K562 treated with DMSO at 1 percent for 48 hours (cell line): ENCODE measurements around the gene ZNF837. TPM values are rescaled to one million over a fixed set of nuclear protein-coding genes. Genes with fewer than 3 reads are reported as not detected.

Experiments
- total RNA-seq: library from RNA; unstranded; fragments of 300-600 nt; gene quantifications from 2 replicates; pipeline ENCODE4 v1.2.3, GENCODE V29; 2022; ENCODE audit warnings: low replicate concordance; ENCODE audit errors: extremely low read depth

ZNF837 gene
- total RNA-seq = not detected in 2 replicates

DNA sequence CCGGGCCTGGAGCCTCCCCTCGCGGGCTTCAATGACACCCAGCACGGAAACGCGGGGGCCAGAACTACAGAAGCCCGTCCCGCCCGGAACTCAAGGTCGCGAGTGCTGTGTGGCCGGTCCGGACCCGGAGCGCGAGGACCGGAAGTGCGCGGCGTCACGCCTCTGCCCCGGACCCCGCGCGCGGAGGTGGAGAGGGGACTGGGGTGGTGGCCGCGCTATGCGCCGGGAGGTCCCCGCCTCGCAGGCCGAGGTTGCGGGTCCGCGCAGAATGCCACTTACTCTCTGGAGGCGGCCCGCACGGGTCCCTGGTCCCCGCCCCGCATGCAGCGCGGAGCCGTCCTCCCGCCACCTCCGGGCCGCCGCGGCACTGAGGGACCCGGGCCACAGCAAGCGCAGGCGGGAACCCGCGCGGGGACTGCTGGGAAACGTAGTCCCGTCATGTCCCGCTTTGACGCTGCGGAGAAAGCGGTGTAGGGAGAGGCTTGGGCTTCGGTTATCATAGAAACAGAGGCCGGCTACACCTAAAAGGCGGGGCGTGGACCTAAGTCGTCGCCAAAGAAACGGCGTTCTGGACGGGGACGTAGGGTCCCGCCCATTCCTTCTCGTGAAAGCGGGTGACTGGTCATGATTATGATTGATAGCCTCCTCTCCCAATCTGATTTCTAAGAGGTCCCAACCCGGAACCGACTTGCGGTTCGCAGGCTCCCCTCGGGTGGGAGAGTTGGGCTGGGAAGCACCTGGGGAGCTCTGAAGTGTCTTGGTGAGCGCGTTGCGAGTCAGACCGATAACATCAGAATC is at the start of gene ZNF837:
ZNF837 (minus strand) TSS at position 369 of the 798 bp plus-strand sequence. CDS start 11,698 bp downstream, outside the sequence.

DNA sequence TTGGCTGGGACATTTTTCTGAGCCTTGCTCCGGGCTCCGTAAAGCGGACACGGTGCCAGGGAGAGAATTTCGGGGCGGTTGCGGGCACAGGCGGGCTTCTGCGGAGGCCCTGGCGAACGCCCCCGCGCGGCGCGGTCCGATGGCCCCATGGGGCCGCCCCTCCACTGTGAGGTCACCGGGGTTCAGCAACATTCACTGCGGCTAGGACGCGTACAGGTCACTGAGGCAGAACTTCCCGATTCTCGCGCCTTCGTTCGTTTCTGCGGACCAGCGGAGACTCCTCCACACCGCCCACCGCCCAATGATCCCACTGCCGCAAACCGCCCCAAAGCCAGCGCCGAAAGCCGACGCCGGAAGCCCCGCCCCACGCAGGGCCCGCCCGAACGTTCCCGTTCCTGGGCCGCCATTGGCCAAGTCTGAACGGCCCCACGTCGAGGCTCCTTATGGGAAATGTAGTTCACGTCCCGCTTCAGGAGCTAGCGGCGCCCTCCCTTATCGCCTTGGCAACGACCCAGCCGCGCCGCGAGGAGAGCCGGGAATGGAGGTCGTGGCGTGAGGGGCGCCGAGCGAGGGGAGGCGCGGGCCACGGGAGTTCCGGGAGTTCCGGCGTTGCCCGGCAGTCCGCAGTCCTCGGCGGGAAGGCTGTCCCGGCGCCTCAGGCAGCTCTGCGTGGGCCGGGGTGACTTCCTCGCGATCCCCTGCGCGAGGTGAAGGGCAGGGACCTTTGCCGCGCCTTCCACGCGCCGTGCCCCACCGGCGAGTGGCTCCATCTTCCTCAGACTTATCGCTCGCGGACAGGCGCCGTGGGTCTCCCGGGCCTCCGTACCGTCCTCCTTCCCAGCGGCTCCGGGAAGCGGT is 27.6 kb upstream of the ZNF837 start, which contains the start of gene ZNF584:
ZNF584 (plus strand) TSS at position 498 of the 858 bp plus-strand sequence. CDS start 499 bp downstream, outside the sequence.

DNA sequence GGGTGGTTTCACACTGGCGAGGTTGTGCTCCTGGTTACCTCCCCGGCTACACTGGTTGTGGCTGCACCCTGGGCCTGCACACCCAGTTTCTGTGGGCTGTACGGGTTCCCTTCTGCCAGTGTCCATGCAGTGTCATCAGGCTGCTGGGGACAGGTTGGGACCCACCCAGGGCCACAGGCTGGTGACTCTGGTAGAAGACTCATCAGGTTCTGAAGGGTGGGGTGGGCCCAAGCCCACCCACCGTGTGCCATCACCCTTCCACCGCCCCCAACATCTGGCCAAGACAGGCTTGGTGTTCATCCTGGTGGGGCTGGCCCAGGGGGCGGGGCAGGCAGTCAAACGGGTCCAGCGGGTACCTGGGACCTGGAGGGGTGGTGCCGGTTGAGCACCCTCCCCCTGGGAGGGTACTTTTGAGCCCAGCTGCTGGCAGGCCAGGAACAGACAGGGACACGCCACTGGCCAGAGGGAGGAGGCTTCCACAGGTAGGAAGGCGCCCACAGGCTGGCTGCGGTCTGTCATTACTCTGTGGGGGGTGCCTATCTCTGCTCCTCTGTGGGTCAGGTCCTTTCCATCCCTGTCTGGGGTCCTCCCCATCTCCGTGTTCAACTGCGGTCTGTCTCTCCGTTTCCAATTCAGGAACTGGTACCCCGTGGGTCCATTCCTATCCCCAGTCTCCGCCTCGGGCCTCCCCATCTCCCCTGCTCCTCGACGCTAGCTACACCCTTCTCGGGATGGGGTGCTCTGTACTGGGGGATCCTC is 14.6 kb upstream of the ZNF837 start, which contains the start of gene RNF225:
RNF225 (plus strand) TSS at position 437 of the 759 bp plus-strand sequence. CDS start 434 bp downstream, outside the sequence.

DNA sequence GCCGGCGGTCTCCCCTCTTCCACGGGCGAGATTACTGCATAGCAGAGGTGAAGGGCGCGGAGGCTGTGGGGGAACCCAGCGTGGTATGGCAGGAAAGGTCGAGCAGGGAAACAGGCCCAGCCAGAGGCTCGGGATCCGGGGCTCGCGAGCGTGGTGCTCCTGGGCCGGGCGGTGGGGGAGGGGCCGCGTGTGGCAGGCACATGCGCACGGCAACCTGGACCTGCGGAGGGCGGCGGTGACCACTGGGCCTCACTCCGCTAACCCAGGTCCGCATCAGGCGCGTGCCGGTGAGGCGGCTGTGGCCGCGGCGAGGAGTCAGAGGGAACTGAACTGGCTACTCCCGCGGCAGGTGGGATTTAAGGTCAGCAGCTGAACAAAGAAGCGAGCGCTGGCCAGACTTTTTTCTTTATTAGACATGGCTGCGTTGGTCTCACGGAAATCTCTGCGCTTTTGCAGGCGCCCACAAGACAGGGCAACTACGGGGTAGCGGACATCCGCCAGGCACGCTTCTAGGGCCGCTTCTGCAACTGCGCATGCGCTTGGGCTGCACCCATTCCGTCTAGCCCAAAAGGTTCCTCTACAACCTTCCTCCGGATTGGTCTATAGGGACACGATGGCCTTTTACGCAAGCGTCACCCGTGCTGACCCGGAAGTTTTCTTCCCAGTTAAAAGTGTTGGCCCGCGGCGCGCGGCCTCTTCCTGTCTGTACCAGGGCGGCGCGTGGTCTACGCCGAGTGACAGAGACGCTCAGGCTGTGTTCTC is 5.9 kb upstream of the ZNF837 start, which contains the start of gene RPS5:
RPS5 (plus strand) TSS at position 694 of the 762 bp plus-strand sequence. CDS start 869 bp downstream, outside the sequence.

DNA sequence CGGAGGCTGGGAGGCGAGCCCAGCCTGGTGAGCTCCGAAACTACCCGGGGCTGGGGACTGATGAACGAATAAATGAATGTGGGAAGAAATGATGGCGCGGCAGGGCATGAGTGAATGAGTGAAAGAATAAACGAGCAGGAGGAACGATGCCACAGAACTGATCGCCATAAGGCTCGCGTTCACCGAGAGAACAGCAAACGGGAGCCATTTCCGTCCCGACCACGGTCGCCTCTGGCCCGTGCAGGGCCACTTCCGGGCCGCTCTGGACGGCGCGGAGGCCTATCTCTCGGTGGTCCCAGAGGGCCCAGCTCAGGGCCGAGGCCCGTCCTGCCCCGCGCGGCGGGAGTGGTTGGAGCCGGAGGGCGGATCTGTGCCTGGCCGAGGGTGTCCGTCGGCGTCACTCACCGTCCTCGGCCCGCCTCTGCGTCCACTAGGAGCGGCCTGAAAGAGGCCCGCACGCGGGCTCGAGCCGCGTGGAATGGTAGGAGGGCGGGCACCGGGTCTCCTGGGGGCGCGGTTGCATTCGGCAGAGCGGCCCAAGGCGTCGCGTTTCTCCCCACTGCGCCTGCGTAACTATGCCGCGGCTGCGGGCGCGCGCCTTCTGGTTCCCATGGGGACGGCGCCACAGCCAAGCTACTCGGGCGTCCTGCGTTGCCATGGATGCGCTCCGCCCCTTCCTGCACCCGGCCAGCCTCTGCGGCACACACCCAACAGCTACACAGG is 18.4 kb downstream of the ZNF837 start, which contains the start of gene ZNF497:
ZNF497 (minus strand) TSS at position 480 of the 723 bp plus-strand sequence. CDS start 5,116 bp downstream, outside the sequence.

DNA sequence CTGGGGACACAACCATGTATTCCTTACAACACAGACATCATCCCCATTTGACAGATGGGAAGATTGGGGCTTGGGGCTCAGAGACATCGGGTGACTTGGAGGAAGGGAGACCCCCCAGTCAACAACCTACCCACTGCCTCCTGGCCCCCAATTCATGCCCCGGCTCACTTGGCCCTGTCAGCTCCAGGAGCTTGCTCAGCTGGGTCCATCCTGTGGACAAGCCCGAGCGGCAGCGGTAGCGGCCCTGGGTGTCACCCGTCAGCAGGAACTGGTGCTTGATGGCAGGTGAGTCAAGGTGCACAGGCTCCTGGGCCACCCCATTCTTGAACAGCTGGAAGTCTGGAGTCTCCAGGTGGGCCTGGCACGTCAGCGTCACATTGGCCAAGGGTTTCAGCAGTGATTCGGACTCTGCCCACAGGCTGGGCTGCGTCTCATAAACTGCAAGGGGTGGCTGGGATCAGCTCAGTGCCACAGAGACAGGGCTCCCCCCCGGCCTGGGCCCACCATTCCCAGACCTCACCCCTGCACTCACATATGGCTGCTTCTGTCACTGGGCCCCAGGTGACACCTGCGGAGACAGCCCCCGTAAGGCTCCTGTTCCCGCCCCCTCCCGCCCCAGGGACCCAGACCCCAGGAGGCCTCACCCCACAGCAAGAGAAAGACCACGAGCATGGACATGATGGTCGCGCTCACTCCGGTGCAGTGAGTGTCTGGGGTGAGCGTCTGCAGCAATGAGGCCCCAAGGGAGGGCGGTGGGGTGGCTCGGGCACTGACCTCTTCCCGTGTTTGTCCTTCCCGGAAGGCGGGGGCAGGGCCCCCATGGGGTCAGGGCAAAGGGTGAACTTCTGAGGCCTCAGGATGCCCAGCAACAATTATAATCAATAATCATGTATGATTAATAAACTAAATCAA is 27.8 kb downstream of the ZNF837 start, which contains the start of gene A1BG:
A1BG (minus strand) TSS at position 733 of the 912 bp plus-strand sequence; CDS start at position 678, 55 bp downstream.

DNA sequence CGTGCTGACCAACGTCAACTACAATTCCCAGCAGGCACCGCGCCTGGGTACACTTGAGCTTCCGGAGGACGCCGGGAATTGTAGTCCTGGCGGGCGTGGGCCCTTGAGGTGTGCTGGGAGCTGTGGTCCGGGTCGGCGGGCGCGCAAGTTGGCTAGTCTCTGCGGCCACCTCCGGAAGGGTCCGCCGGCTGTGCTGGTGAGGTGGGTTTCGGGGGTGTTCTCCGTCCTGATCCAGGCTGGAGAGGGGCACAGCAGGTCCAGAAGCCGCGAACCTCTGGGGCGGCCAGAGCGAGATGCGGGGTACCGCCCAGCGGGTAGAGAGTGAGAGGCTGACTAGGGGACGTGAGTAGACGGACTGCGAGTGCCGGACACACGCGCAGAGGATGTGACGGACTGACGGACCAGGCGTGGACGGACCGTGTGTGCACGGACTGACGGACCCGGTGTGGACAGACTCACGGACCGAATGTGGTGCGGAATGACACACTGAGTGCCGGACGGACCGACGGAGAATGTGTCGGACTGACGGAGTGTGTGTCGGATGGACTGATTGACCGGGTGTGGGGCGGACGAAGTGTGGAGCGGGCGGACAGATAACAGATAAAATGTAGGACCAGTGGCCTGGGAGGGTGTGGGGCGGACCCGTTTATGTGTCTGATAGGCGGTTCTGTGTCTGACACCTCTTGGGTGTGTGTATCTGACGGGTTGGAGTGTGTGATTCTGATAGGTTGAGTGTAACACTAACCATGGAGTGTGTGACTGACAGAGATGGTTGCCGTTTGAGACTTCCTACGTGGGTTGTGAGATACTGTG is 53.7 kb downstream of the ZNF837 start, which contains the start of gene ZSCAN22:
ZSCAN22 (plus strand) TSS at position 81 of the 813 bp plus-strand sequence. CDS start 7,809 bp downstream, outside the sequence.

Other genes starting within 250 kb of the ZNF837 start
- gene ZNF329, start 230.2 kb downstream of the ZNF837 start, total RNA-seq = not detected in 2 replicates
- gene ZNF274, start 198.0 kb downstream of the ZNF837 start, total RNA-seq = not detected in 2 replicates
- gene ZNF544, start 152.1 kb downstream of the ZNF837 start, total RNA-seq = not detected in 2 replicates
- gene ZNF8, start 102.1 kb downstream of the ZNF837 start, total RNA-seq = not detected in 2 replicates
- gene ERVK3-1, start 75.7 kb downstream of the ZNF837 start, total RNA-seq = not detected in 2 replicates
- not detected in 2 replicates for gene ZSCAN22, start 54.0 kb downstream of the ZNF837 start, total RNA-seq
- gene A1BG, start 27.5 kb downstream of the ZNF837 start, total RNA-seq = not detected in 2 replicates
- gene ZNF497, start 18.3 kb downstream of the ZNF837 start, total RNA-seq = not detected in 2 replicates
- gene RPS5, start 6.2 kb upstream of the ZNF837 start, total RNA-seq = 2,923 and 3,134 TPM in 2 replicates
- not detected in 2 replicates for gene RNF225, start 14.6 kb upstream of the ZNF837 start, total RNA-seq
- gene ZNF584, start 27.6 kb upstream of the ZNF837 start, total RNA-seq = not detected in 2 replicates
- gene ZNF132, start 59.1 kb upstream of the ZNF837 start, total RNA-seq = not detected in 2 replicates
- gene ZNF324B, start 70.6 kb upstream of the ZNF837 start, total RNA-seq = not detected in 2 replicates
- 167 TPM in 1 of 2 replicates, not detected in the other for gene ZNF324, start 86.0 kb upstream of the ZNF837 start, total RNA-seq
- not detected in 2 replicates for gene ZNF446, start 95.3 kb upstream of the ZNF837 start, total RNA-seq
- gene SLC27A5, start 131.0 kb upstream of the ZNF837 start, total RNA-seq = not detected in 2 replicates
- gene ZBTB45, start 138.8 kb upstream of the ZNF837 start, total RNA-seq = not detected in 2 replicates
- 866 and 1,637 TPM in 2 replicates for gene TRIM28, start 163.0 kb upstream of the ZNF837 start, total RNA-seq
- gene CHMP2A, start 174.1 kb upstream of the ZNF837 start, total RNA-seq = not detected in 2 replicates
- gene UBE2M, start 177.6 kb upstream of the ZNF837 start, total RNA-seq = not detected in 2 replicates
- not detected in 2 replicates for gene MZF1, start 192.3 kb upstream of the ZNF837 start, total RNA-seq